ENCODE data around the gene GABRA5.

DNA sequence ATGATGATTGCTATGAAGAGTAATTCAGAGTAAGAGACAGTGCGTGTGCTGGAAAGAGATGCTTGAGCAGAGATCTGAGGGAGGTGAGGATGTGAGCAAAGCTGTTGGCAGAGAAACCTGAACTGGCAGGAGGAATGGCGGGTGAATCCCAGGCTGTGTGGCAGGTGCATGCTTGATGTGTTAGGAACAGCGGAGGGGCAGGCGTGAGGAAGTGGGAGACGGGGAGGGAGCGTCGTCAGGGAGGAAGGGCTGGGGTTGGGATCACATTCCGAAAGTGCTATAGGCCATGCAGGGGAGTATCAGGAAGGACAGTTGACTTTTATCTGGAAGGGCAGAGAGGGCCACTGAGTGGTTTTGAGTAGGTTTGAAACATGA is 8.6 kb downstream of the GABRA5 start:
- TF ChIP-seq POLR2A (IDR thresholded peaks at IDR 0.05), result no peak
- TF ChIP-seq, protein P1, sequence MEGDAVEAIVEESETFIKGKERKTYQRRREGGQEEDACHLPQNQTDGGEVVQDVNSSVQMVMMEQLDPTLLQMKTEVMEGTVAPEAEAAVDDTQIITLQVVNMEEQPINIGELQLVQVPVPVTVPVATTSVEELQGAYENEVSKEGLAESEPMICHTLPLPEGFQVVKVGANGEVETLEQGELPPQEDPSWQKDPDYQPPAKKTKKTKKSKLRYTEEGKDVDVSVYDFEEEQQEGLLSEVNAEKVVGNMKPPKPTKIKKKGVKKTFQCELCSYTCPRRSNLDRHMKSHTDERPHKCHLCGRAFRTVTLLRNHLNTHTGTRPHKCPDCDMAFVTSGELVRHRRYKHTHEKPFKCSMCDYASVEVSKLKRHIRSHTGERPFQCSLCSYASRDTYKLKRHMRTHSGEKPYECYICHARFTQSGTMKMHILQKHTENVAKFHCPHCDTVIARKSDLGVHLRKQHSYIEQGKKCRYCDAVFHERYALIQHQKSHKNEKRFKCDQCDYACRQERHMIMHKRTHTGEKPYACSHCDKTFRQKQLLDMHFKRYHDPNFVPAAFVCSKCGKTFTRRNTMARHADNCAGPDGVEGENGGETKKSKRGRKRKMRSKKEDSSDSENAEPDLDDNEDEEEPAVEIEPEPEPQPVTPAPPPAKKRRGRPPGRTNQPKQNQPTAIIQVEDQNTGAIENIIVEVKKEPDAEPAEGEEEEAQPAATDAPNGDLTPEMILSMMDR (IDR thresholded peaks at IDR 0.05), result no peak
- TF ChIP-seq POLR2AphosphoS5 (IDR thresholded peaks at IDR 0.05), result no peak
